Heart left ventricle (tissue), 13 donors: ENCODE measurements around the gene PRR22.

Experiments used
- POLR2A ChIP-seq, 2 donors: fragments of 450-650 bp; IDR thresholded peaks; one replicate each; pipeline ENCODE4 v1.6.1; 2017; ENCODE audit warnings: antibody characterized with exemption in 2 of 2, mild to moderate bottlenecking in 2 of 2, moderate library complexity in 2 of 2
- TF ChIP-seq, protein P1 (sequence below), 12 donors: fragments of 200-600 bp; sonication (generic) in 4 of 12; IDR thresholded peaks; one replicate each; pipeline versions ENCODE4 v1.5.0 to v1.8.0; 2018 to 2022; ENCODE audit warnings: antibody characterized with exemption in 12 of 12, mild to moderate bottlenecking in 5 of 12
- donor health status: ischemic (EF 13 %, LVEDD 7.1; RV severe dilation, severe dysfunction).
- donor health status: DM: no; HTN: yes; CAD: no.
- donor health status: DM: no; HTN: no; CAD: no.
- donor health status: ischemic (EF 25% LVEDD 6.9; RV normal size, moderate dysfunction).
- donor health status: ischemic (EF 25% LVEDD 5.7; RV mildly dilated, moderate dysfunction).
- donor health status: ischemic (EF 35%, LVEDD 5.7; RV mildly dilated, moderate dysfunction).
- donor health status: nonischemic (EF 11% LVEDD 7.7; RV severe dilation, severe dysfunction).
- donor health status: DM: yes; HTN: yes; CAD: no.
- donor health status: PGD.
- donor health status: ischemic (EF 29% LVEDD 5.4; RV normal size, mild dysfunction).
- donor health status: nonischemic (EF 23%, LVEDD 6.1; RV moderate dilation, normal function).

DNA sequence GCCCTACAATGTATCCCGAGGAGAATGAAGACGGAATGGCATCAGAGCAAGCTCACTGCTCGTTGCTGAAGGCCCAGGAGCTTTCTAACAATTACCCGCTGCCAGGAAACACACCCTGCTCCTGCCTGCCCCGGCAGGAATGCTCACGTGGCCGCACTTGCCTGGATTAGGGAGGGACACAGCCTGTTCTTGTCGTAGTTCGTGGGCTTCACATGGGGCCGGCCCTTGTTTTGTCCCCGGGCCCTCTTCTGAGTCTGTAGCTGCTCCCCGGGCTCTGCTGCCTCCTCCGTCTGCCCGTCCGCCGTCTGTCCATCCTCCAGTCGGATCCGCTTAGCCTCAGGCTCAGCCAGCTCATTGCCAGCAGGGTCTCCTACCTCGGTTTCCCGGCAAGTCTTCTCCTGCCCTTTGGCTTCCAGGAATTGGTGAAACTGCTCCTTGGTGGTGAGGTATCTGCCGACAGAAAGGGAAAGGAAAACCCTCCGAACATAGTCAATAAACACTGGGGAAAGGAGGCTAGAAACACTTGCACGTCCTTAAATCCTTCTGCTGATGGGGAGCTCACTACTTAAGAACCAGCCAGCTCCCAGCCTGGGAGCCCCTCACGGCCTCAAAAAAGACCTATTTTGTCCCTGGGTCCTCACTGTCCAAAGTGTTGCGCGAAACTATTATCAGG, 5.5 kb upstream of the PRR22 start:
- TF ChIP-seq, protein P1, sequence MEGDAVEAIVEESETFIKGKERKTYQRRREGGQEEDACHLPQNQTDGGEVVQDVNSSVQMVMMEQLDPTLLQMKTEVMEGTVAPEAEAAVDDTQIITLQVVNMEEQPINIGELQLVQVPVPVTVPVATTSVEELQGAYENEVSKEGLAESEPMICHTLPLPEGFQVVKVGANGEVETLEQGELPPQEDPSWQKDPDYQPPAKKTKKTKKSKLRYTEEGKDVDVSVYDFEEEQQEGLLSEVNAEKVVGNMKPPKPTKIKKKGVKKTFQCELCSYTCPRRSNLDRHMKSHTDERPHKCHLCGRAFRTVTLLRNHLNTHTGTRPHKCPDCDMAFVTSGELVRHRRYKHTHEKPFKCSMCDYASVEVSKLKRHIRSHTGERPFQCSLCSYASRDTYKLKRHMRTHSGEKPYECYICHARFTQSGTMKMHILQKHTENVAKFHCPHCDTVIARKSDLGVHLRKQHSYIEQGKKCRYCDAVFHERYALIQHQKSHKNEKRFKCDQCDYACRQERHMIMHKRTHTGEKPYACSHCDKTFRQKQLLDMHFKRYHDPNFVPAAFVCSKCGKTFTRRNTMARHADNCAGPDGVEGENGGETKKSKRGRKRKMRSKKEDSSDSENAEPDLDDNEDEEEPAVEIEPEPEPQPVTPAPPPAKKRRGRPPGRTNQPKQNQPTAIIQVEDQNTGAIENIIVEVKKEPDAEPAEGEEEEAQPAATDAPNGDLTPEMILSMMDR (IDR thresholded peaks at IDR 0.05): no peak
- TF ChIP-seq POLR2A (IDR thresholded peaks at IDR 0.05): no peak
